ENCODE data around the gene CCR2. TPM values are rescaled to one million over a fixed set of nuclear protein-coding genes. Genes with fewer than 3 reads are reported as not detected.

CCR2 gene
- total RNA-seq, 1 donor from 2014 or later = 0.31 TPM

GRCh38 chr3:46354984-46355383 is 1.1 kb downstream of the CCR2 start:
- DNase-seq = no peak

- no peak for DNase-seq
Observed at GRCh38 chr3:46356276-46356675, 2.4 kb downstream of the CCR2 start.

GRCh38 chr3:46356909-46357308 is 3.0 kb downstream of the CCR2 start:
- no peak for DNase-seq

- DNase-seq = no peak
Observed at GRCh38 chr3:46358466-46358865, 4.6 kb downstream of the CCR2 start.

GRCh38 chr3:46359733-46360493 is 6.0 kb downstream of the CCR2 start:
- no peak for DNase-seq

GRCh38 chr3:46360907-46361306 is 7.0 kb downstream of the CCR2 start:
- no peak for DNase-seq

GRCh38 chr3:46361408-46362283 is 7.7 kb downstream of the CCR2 start:
- DNase-seq = no peak

GRCh38 chr3:46365041-46365440 is 11.1 kb downstream of the CCR2 start:
- DNase-seq = no peak

GRCh38 chr3:46365737-46366524 is 12.0 kb downstream of the CCR2 start:
- DNase-seq = no peak

- DNase-seq = no peak
Observed at GRCh38 chr3:46367811-46368210, 13.9 kb downstream of the CCR2 start.

- no peak for DNase-seq
Observed at GRCh38 chr3:46368569-46368968, 14.7 kb downstream of the CCR2 start.

GRCh38 chr3:46369151-46369550 is 15.2 kb downstream of the CCR2 start:
- DNase-seq = no peak

- DNase-seq = no peak
Observed at GRCh38 chr3:46369675-46370132, 15.8 kb downstream of the CCR2 start.

- no peak for DNase-seq
Observed at GRCh38 chr3:46370839-46371518, 17.1 kb downstream of the CCR2 start, which contains the start of gene CCR5. CCR5 (plus strand) TSS chr3:46370946; CDS start chr3:46372903, 1,957 bp downstream.

- DNase-seq = no peak
Observed at GRCh38 chr3:46371519-46372340, 17.8 kb downstream of the CCR2 start.

GRCh38 chr3:46372492-46373359 is 18.8 kb downstream of the CCR2 start:
- no peak for DNase-seq

- no peak for DNase-seq
Observed at GRCh38 chr3:46374755-46375154, 20.8 kb downstream of the CCR2 start.

- no peak for DNase-seq
Observed at GRCh38 chr3:46375218-46375617, 21.3 kb downstream of the CCR2 start.

GRCh38 chr3:46375814-46376213 is 21.9 kb downstream of the CCR2 start:
- DNase-seq = no peak

GRCh38 chr3:46378426-46378942 is 24.6 kb downstream of the CCR2 start:
- no peak for DNase-seq
